NCI-H345 treated with DMSO at 0.1 percent for 48 hours (cell line): Measurements from ENCODE around the gene SMOC2.

Experiments
- DNase-seq: peaks from one replicate; lab custom pipeline; 2025; ENCODE audit not compliant: unreplicated experiment; lab: John Stamatoyannopoulos, UW

SMOC2 gene

DNA sequence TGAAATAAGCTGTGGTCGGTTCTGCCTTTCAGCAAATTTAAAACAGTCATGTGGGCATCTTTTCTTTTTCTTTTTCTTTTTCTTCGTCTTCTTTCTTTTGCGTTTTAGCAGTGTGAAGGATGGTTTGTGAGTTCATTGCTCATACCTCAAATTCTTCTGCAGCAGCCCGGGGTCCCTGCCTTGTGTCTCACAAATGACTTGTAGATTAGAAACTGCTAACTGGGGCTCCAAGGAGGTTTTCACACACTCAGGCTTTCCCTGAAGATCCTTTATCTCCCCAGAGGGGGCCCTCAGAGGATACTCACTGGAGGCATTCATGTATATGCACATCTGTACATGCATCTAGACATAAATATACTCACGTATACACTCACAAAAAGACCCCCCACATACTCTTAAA lies 1.7 kb downstream of the SMOC2 start:
- no peak for DNase-seq

DNA sequence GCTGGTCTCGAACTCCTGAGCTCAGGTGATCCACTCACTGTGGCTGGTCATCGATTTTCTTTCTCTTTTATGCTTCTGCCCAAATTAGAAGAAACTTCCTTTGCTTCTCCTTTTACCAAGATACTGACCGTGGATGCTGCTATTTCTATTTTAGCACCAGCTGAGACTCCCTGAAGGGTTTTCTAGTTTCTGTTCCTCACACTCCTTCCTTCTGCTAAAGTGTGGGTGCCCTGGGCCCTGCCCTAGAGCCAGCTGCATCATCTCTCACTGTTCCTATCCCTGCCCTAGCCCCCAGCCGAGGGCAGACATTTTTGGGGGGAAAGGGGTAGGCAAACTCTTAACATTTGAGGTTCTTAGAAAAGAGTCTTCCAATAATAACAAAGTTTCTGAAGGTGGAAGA lies 6.3 kb downstream of the SMOC2 start:
- DNase-seq, result no peak

DNA sequence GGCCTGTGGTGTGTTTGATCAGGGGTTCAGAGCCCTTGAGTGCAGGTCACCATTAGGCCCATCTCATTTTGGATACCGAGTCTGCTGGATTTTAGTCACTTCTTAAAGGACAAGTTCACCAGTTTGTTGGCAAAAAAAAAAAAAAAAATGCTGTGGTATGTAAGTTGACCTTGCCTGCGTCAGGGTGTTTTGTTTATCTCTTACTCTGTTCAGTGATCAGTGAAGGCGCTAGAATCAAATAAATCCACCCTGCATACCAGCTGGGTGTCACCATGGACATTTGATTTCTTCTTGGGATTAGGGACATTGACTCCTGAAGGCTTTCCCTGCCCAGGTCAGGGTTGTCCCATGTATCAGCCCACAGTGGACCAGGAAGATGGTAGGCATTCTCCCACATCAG lies 6.7 kb downstream of the SMOC2 start:
- no peak for DNase-seq

DNA sequence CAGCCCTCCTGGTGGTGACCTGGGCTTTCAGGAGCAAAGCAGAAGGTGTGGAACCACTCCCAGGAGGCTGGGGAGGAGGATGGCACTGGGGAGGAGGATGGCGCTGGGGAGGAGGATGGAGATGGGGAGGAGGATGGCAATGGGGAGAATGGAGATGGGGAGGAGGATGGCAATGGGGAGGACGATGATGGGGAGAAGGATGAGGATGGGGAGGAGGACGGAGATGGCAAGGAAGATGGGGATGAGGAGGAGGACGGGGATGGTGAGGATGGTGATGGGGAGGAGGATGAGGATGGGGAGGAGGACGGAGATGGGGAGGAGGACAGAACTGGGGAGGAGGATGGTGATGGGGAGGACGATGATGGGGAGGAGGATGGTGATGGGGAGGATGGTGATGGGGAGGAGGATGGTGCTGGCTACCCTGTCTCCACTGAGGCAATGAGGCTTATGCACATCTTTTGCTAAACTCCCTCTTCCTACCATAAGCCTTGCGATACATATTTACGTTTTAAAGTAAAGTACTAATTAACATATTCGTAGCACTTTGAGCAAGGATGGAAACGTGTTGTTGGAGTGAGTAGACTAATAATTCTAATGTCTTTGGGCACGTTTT lies 7.4 kb downstream of the SMOC2 start:
- no peak for DNase-seq

DNA sequence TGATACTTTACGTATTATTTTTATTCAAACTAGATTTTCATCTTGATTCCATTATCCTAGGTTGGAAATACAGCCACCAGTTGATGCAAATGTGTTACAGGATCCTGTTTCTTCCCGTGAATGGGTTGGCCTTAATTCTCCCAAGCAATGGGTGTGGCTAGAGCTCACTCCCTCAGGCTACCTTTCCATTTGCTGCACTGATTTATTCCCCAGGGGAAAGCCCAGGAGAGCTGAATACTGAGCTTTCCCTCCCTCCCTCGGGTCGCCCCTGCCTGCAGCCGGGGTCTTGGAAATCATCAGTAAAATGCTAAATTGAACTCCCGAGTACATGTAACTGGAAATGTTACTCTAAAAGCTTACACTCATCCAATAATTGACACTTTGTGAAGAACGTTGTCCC lies 9.9 kb downstream of the SMOC2 start:
- DNase-seq, result peak; percentile 51

DNA sequence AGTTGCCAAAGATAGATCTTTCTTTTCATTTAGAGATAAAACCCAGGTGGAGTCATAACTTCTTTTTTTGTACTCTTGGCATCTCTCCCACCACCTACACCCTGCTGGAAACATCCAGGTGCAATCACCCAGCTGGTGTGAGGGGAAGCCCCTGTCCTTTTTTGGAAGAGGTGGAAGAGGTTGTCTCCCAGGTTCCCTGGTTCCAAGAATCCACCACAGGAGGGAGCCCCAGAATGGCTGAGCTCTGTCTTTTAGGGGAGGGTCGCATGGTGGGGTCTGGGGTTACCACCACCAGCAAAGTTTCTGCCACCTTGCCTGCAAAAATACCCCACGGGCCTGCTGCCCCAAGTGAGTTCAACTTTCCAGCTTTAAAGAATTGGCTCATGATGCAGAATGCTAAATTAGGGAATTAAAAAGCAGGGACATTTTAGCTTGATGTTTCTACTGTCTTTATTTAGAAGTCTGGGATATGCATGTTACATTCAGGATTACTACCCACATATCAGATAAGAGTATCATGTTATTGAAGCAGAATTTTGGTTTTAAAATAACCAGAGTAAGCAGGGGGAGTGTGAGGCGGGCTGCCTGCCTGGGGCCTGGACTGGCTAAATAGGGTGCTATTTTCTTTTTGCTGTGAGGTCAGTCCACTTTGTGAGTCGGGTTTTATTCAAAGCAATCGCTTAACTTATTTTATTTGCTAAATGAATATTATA lies 11.0 kb downstream of the SMOC2 start:
- DNase-seq, result peak; percentile 53

DNA sequence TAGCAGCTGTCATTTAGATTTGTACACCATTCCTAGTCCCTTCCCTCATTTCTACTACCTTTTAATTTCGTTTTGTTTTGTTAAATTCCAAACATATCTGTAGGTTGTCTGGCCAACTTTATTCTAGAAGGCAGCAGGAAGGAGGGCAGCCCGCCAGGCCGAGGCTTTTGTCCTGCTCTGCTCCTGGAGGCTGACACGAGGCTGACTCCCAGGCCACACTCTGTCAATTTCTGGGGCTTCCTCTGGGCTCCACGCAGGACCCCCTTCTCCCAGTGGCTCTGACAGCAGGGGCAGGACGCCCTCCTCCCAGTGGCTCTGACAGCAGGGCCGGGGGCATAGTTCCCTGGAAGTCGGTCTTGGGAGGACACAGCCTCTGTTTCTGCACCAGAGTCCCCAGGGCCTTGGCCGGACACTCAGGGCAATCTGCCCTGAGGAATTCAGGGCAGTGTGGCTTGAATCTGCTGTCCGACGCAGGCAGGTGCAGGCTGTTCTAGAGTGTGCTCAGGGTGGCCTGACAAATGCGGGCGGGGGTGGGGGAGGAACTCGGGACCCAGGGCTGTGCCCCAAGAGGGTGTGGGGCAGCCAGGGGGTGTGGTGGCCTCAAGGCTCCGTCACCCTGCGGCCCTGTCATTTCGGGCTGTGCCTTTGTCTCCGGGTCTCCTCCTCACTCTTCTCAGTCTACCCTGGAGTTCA lies 11.8 kb downstream of the SMOC2 start:
- DNase-seq, result no peak

DNA sequence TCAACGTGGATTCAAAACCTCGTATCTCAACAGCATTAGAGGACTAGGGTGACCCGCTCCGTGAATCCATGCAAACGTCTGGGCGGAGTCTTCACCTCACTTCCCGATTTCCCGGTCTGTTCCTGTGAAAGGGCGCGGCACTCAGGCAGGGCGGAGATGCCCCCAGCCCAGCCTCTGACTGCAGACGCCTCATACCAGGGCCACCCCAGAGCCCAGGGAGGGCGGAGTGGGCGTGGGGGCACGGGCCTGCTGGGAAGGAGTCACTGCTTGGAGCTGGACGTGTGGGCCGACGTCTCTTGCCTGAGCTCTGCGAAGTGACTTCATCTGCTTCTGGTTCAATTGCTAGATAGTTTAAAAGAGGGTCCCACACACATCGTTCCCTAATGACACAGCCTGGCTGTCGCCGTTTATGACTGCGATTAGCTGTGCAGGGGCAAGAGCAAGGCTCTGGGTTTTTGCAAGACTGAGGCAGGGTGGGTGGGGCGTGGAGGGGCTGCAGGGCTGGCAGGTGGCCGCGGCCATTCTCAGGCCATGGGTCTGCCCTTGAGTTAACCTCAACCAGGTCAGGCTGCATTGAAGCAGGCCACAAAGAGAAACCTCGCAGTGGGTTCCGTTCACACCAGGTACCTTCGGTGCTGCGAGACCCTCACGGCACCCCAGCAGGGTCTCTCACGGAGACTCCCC lies 15.0 kb downstream of the SMOC2 start:
- DNase-seq, result no peak

DNA sequence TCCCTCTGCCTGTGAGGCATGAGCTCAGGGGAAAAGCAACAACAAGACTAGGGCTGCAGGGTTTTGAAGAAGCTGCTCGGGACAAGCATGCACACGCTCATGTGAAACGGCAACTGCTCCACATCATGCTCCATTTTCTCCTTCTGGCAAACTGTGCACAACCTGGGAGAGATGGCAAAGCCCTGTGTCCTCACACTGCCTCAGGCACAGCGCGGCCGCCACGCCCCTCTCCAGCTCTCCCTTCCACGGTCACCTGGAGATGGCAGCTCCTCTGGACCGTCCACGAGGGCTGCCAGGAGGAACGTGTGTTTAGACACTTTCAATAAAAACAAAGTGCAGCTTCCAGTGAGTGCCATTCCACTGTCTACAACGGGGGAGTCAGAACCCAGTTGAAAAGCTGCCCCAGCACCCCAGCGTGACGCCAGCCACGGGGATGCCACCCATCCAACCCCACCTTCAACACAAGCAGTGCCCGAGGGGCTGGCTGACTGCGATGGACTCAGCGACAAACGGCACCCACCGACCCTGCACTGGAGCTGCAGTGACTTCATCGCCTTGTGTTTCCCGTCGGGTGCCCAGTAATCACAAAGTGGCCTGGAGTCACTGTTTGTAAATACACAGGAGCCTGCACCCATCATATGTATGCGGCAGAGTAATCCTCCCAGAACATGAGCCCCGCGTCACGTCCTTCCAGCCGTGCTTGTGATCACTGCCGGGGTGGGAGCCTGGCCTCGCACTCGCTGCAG lies 16.1 kb downstream of the SMOC2 start:
- DNase-seq, result no peak

DNA sequence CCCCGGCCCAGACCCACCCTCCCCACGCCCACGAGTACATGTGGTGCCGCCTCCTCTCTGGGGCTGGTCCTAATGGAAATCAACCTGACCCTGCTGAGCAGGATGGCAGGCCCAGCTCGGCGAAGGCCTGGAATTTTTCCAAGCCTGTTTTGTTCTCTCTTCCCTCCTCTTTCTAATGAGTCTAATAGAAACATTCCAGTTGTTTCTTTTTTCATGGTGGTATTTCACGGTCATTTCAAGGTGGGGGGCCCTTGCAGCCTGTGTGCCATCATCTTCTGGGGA lies 16.6 kb downstream of the SMOC2 start:
- no peak for DNase-seq

DNA sequence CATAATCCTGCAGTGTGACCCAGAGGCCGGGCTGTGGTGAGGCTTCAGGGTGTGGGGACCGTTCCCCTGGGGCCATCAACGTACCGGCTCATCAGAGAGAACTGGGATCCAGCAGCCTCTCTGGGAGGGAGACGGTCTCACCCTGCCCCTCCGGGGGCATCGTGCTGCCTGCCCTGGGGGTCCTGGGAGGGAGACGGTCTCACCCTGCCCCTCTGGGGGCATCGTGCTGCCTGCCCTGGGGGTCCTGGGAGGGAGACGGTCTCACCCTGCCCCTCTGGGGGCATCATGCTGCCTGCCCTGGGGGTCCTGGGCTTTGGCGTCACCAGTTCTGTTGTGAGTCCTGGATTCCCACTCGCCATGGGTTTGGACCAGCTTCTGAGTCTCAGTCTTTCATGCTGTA lies 17.1 kb downstream of the SMOC2 start:
- no peak for DNase-seq

DNA sequence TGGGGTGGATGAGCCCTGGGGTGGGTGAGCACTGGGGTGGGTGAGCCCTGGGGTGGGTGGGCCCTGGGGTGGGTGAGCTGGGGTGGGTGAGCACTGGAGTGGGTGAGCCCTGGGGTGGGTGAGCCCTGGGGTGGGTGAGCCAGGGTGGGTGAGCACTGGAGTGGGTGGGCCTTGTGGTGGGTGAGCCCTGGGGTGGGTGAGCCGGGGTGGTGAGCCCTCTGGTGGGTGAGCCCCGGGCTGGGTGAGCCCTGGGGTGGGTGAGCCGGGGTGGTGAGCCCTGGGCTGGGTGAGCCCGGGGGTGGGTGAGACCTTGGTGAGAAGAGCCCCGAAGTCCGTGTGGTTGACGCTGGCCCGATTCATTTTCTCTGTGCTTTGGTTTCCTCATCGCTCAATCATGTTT lies 18.6 kb downstream of the SMOC2 start:
- DNase-seq, result no peak

DNA sequence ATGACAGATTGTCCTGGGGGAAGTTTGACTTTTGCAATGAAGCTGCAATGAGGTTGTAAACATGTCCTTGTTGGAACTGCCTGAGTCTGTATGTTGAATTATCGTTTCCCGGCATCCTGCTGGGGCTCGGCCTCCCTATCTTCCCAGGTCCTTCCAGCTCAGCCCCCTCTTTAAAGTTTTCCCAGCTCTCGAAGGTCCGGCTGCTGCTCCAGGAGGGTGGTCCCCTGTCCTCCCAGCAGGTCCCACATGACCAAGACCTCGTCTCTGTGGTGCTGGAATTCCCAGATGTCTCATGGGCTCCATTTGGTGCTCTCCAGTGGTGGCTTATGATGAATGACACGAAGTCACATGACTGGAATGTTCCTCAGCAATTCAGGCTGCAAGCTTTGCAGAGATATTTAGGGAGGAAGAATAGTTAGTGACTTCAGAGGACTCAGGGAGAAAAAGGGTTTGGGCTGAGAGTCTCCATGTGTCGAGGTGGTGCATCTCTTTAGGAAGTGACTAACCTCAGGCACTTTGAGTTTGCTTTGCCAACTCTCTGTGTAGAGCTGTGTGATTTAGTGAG lies 21.4 kb downstream of the SMOC2 start:
- DNase-seq, result no peak

DNA sequence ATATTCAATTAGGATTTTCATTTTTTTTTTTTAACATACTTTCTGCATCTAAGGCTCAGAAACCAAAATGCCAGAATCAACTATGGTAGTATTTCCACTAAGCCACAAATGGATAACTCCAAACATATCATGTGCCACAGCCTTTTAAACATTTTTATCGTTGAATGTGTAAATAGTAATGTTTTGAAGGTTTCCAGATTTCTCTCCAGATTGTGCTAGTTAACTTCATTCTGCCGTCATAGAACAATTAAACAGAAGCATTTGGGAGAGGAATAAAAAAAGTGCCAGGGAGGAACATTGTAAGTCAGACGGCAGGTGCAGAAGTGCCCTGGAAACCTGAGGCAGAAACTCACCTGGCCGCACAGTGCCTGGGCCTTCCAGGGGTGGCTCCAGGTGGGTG lies 23.6 kb downstream of the SMOC2 start:
- no peak for DNase-seq

DNA sequence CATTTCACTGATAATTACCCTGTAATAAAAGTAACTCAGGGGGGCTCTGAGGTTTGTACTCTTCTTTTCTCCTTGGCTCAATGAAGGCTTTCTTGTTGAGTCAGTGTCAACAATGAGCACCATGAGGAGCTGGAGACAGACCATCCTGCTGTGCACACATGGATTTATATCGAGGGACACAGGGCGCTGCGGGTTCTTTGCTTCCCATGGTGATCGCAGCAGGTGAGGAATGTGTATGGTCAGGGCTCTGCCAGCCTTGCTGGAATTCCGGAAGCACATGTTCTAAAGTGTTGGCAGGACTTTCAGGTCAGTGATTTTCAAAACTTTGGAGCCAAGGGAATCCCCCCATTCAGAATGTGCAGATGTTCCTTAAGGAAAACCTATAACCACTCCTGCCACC lies 27.1 kb downstream of the SMOC2 start:
- DNase-seq, result no peak

DNA sequence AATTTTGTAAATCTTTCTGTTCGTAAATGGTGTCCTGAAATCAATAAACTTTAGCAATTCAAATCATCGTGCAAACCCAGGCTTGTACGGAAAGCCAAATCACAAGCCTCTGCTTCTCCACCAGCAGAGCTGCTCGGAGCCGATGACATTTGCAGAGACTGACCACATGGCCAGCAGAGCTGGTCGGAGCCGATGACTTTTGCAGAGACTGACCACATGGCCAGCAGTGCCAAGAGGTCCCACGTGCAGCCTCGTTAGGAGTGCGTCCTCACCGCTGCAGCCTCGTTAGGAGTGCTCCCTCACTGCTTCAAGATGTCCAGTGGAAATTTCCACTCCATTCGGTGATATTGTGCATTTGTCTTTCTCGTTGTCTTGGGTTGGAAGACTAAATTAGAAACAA lies 28.5 kb downstream of the SMOC2 start:
- no peak for DNase-seq

DNA sequence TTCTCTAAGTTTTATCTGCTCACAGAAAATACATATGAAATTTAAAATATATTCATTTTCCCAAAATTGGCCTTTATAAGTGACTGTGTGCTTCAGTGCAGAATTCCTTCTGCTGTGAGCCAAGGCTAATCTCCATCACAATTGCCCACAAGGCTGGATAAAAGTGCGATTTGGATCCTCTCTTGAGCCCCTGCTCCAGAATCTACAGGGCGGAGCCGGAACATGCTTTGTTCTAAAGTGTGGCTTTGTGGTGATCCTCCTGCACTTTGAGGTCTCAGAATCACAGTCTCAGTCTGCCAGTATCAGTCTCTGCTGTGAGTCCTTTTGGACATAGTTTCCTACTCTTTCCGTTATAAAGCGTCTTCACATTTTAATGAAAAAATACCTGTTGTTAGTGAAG lies 28.9 kb downstream of the SMOC2 start:
- no peak for DNase-seq

DNA sequence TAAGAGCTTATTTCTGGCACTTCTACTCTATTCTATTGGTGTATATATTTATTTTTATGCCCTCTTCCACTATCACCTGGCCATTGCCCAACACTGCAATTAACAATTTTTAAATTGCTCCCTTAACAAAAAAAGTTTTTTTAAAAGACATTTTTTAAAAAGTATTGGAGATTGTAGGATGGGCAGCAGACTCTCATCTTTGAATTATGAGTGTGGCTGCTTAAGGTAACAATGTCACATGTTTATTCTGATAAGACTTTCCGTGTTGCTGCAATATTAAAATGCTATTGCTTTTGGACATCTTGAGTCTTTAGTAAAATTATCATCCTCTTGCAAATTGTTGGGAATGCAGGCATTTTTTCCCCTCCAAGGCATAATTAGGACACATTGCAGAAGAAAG lies 31.4 kb downstream of the SMOC2 start:
- DNase-seq, result no peak

DNA sequence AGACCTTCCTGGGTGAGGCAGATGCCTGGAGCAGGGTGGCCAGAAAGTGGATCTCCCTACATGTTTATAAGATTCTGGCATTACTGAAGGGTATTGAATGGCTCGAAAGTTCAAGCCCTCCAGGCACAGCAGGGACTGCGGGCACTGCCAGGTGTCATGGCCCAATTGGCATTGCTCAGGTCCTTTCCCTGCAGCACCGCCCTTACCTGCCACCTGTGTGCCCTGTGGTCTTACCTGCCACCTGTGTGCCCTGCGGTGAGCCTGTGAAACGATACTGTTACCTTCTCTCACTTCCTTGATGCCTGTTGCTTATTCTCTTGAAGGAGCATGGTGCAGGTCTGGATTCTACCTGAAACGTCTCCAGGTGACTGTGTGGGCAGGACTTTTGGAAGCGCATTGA lies 32.2 kb downstream of the SMOC2 start:
- DNase-seq, result no peak

DNA sequence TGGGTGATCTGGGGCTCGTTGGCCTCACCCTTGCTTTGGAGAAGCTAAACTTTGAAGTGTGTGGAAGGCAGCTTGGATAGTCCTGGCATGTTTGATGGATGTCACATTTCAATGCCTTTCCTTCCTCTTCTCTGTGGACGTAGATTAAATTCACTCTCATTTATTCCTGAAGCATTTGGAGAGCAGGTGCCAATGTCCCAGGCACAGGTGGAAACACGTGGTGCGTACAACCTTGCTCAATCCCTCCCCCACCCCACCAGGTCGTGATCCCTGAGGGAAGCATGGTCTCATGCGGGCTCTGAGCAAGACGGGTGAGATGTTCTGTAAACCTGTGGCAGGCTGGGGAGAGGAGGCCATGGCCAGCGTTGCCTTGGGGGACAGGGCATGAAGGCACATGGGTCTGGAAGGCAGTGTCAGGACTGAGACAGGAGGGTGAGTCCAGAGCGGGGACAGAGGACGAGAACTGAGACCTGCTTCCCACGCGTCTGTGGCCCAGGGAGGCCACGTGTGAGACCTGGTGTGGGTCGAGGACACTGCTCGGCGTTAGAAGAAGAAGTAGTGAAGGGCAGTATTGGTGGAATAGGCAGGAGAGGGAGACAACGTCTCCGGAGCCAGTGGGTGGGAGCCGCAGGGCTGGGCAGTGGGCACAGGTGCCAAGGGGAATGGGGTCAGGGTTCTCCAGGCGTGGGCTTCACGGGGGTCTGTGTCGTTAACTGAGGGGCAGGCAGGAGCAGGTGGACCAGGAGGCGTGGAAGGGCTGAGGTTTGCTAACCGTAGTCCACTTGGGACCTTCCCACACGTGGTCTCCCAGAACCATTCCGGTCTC lies 34.4 kb downstream of the SMOC2 start:
- DNase-seq, result no peak
